GM19025 (cell line): ENCODE measurements around the gene ANK3.
"Not testable (repeated sequence)": the region's sequence is repeated elsewhere in the genome, so short reads cannot be mapped to it uniquely, and the experiment has no call there.

Experiments
- ATAC-seq: cut with Tn5 transposase; IDR thresholded peaks from one replicate; pipeline ENCODE4 v1.9.1; 2021; ENCODE audit warnings: mild to moderate bottlenecking, low read depth, moderate library complexity; ENCODE audit not compliant: unreplicated experiment

ANK3 gene

DNA sequence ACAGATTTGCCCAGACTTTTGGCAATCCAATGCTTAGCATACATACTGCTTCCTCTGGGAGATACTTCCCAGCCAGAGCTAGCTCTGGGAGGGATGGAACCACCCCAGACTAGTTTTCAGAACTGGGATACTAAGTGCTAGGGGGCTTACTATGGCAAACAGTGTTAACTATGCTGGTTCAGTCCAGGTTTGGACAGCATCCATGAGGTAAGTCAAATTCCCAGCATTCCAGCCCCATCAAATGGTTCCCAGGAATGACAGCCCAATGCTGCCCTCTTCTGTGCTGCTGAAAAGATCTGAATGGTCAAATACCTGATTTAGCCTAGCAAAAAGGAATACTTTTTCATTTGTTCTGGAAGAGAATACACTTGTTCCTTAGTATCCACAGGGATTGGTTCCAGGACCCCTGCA, 341.6 kb downstream of the ANK3 start:
- ATAC-seq = no peak

DNA sequence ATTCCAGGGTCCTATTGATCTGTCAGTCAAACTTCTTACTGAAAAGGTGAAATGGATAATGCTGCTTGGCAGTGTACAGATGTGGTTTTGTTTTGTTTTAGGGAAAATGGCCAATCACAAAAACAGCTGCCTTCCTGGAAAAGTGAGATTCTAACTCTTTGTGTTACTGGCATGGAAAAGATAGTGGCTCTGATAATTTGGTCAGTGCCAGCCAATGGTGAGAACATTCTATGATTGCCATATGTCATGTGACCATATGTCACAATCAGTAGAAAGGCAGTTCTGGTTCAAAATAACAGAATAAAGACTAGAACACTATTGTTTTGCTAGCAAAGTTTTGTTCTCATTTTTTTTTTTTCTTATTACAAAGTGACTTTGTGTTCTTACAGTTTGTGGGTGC, 344.1 kb downstream of the ANK3 start:
- no peak for ATAC-seq

DNA sequence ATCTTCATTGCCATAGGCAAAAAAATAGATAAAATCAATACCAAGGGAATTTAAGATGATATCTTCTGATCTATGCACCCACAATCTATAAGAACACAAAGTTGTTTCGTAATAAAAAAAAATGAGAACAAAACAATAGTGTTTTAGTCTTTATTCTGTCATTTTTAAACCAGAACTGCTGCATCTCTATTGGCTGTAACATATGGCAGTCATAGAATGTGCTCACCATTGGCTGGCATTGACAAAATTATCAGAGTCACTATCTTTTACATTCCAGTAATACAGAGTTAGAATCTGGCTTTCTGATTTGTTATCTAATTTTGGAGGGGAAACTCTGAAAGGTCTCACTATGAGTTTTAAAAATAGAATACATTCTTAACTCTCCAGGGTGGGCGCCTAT, 344.7 kb downstream of the ANK3 start:
- ATAC-seq = no peak

DNA sequence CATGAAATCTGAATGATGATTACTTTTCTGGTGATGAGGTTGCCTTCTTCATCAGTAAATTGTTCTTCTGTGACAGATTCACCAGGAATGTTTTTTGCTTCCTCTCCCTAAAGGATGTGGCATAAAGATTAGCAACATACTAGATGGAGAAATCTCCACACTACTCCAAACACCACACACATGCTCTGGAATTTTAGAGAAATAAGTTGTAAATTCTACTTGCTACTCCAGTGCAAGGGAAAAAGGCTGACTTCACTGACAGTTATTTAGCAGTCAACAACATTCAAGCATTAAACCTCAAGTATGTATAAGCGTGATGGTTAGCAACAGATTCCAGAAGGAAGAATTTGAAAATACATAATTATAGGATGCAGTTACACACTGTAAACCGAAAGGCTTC, 345.4 kb downstream of the ANK3 start:
- ATAC-seq = no peak

DNA sequence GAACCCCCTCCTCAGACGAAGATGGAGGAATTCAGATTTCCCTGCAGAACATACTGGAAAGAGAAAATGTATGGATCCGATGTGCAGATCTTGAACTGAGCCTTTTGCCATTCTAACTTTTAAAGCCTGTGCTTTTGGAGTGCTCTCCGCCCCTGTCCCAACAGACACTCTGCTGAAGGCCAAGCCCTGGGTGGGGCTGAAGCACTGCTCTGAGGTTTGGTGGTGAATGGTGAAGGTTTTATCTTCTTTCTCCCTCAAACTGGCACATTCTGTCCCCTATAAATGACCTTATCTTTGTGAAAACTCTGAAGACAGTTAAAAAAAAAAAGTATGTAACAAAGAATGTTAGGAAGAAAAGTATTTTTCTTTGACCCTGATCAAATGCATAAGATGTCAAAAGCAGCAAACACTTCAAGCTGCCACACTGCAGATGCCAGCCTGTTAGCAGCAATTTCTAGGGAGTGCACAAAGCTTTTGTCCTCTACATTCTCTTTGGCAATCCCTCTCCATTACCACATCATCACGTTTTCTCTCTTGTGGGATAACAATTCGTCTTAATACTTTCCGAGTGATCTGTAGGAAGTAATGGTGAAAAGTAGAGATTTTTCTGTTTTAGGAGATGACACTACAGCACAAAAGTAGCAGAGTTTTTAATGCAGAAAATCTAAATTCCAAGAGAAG, 346.0 kb downstream of the ANK3 start:
- no peak for ATAC-seq

GRCh38 chr10:60042914-60043313, 346.8 kb downstream of the ANK3 start:
- ATAC-seq = no peak

DNA sequence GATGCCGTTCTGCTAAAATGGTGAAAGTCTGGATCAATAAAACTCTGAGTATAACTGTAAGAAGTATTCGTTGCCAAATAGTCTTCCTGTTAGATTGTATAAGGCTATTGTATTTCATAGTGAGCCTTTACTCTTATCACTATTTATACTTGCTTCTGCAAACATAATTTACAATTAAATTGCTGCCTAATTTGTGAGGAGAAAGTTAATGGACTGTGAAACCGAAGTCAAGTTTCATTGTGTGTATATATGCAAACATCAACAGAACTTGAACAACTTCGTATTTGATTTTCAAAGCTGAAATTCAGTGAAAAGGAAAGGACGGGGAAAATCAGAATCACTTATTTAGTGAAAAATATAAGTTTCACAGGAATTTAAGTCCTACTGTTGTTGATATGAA, 347.4 kb downstream of the ANK3 start:
- ATAC-seq = no peak

GRCh38 chr10:60041489-60042133, 348.1 kb downstream of the ANK3 start:
- ATAC-seq = no peak

DNA sequence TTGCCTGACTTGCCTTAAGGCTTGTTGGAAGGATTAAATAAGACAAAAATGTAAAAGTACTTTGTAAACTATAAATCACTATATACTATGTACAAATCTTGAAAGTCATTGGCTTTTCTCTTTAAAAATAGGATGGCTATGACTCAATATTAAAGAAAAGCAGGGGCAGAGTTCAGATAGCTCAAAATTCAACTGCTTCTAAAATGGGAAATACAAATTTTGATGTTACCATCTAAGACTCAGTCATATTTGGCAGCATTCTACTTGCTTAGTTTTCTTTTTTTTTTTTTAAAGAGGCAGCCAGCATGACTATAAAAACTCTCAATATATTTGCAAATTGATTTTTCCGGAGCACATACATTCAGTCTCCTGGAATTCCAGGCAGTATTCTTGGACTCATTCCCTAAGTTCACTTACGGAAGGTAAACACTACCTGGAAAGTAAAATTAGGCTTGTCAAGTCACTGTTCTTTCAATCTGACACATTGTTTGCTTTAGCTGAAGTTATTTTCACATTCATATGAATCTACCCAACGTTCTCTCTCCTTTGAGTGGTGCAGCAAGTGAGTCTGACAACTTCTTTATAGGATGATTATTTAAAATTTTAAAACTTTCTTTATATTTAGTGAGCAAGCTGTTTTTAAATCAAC, 349.5 kb downstream of the ANK3 start:
- no peak for ATAC-seq

DNA sequence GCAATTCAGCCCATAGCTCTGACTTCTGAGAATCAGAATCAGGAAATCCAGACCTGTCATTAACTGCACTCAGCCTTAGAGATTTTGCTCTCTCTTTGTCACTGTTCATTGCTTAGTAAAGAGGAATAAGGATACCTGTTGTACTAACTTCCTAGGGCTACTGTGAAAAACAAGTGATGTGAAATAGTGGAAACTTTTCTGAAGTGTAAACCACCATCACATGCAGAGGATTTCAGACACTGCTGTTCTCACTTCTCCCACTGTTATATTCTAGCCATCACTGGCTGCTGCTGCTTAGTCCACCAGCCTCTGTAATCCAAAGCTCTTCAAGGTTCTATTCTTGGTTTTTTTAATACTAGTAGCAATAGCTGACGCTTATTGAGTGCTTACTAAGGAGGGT, 353.7 kb downstream of the ANK3 start:
- no peak for ATAC-seq

GRCh38 chr10:60035375-60035774, 354.3 kb downstream of the ANK3 start:
- ATAC-seq = not testable (repeated sequence)

- ATAC-seq = no peak
These were observed 357.0 kb downstream of the ANK3 start for GRCh38 chr10:60032723-60033122.

DNA sequence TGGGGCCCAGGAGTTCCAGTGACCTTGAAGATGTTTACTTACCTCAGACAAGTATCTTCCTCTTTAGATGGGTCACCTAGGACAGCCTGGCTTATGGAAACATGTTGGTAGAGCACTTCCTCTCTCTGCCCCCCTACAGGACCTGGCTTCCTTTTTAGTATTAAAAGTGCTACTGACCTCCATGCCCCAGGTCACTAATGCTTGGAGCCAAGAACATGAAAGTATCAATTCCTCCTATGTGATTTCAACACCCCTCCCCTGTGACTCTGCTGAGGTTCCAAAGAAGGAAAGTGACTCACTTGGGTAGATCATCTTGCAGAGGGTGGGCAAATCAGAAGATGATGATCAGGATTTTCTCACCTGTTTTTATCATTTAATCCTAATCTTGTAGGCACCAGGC, 358.0 kb downstream of the ANK3 start:
- ATAC-seq = no peak

- ATAC-seq = no peak
These were observed 358.5 kb downstream of the ANK3 start for GRCh38 chr10:60031183-60031582.

- ATAC-seq = no peak
These were observed 360.2 kb downstream of the ANK3 start for GRCh38 chr10:60029475-60029874.

- no peak for ATAC-seq
These were observed 361.6 kb downstream of the ANK3 start for GRCh38 chr10:60028081-60028480.

GRCh38 chr10:60025279-60025678, 364.4 kb downstream of the ANK3 start:
- ATAC-seq = no peak

DNA sequence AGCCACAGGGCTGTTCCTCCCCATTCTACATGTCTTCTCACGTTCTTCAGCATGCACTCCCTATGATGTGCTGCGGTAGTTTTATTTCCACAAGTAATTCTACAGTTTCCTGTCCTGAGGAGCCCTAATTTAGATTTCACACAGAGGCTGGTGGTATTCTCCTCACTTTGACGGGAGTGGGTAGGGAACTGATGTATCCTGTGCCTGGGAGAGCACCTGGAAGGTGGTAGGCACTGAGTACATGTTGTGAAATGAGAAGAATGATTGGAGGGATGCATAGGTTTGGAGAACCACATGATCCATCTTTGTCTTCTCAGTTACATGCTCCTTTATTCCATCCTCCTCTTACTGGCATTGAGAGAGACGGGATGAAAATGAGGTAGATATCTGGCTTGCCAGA, 365.2 kb downstream of the ANK3 start:
- no peak for ATAC-seq

DNA sequence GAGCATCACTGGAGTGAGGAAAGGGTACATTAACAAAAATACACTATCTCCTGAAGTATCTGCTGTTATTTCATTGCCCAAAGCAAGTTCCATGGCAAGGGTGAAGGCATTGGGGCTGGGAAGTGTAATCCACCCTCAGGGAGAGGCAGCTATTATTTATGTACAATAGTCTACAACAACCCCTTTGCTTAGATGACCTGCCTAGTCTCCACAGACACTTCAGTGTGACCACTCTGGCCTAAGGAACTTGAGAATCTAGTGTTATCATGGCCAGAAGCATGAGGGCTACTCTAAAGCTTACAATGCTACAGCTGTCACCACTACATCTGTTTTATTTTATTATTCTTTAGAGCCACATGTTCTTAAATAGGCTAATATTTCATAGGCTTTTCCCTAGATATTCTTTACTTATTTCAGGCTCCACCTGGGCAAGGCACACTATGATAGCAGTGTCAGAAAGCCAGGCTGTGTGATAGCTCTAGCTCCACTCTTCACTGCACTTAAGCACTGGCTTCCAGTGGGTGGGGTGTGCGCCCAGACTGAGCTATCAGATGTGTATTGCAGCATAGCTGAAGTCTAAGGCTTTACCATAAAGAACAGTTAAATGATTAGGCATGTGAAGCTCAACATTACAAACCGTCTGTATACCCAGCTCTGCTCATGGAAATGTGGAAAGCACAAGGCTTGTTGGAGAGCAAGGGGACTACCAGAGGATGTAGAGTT, 366.4 kb downstream of the ANK3 start:
- no peak for ATAC-seq

GRCh38 chr10:60021361-60021760, 368.3 kb downstream of the ANK3 start:
- ATAC-seq = no peak

- no peak for ATAC-seq
These were observed 372.9 kb downstream of the ANK3 start for GRCh38 chr10:60016794-60017193.
